Measurements from ENCODE around the gene AFAP1L2.

The AFAP1L2 gene

DNA sequence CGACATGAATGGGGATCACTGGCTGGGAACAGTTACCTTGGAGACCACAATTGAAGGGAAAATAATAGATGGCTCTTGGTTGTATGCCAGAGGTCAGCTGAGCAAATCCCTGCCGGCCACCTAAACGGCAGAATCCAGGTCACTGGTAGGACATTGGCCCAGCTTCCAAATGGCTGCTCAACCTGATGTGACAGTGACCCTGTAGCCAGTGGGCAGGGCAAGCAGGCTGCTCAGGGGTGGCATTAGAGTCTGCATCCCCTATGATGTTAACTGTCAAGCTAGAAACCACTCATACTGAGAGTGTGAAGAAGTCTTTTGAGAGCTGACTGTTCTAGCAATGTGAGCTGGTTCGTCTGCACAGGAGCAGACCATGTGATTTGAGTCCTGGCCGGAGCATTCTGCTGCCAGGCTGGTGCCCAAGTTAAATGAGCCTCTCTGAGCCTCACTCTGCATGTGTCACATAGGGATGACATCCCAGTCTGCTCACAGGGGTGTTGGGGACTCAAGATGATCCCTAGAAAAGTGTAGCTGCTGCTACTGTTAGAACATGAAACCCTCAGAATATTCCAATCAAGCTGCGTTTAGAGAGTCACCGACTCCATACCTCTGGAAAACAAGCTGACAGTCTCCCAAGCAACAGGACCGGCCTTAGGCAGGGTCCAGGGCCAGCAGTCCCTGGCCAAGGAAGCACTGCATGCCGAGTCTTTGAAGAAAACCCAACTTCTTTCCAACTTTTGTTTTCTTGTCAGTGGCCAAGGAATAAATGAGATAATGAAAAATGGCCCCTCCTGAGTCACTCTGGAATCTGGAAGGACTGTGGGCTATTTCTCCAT is 95.6 kb downstream of the AFAP1L2 start:
- Histone ChIP-seq H3K36me3 (ENCODE audit: control insufficient read depth in 2 of 2, insufficient read depth in 2 of 2, low read length in 2 of 2) (peaks cover 17 to 25% of the 10 kb centered on the region in 2 donors), H3K9me3 (ENCODE audit: control insufficient read depth in 2 of 2, low read length in 2 of 2) (no peaks in the 10 kb centered on the region), H3K27ac (ENCODE audit: low read length) (no peak overlapping the region), H3K27me3 (ENCODE audit: control insufficient read depth in 1 of 2, insufficient read depth in 2 of 2, low read length in 2 of 2) (no peaks in the 10 kb centered on the region), H3K4me3 (ENCODE audit: low read length in 2 of 2) (no peak overlapping the region), H3K9ac (ENCODE audit: low read length in 2 of 2) (no peak overlapping the region), H3K4me1 (ENCODE audit: control insufficient read depth, insufficient read depth, low read length) (peaks cover 24% of the 10 kb centered on the region)

DNA sequence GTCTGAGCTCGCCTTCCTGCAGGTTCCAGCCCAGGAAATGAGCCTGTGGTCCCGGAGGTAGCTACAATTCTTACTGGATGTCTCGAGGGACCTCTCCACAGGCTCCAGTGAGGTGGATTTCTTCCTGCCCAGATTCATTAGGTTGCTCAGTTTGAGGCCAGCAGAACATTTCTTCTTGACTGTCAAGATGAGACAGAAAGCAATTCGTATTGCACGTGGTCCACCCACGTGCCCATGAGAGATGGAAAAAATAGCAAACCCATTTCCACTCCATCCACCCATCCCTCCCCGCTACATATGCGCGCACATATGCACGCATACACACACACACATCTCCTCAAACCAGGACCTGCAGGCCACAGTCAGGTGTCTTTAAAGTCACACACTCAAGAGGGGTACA is 96.6 kb downstream of the AFAP1L2 start:
- no peak overlapping the region for H3K4me3 ChIP-seq (ENCODE audit: low read length in 2 of 2)
- H3K4me1 ChIP-seq (ENCODE audit: control insufficient read depth, insufficient read depth, low read length) = peaks cover 26% of the 10 kb centered on the region
- H3K9ac ChIP-seq (ENCODE audit: low read length in 2 of 2) = no peak overlapping the region
- H3K27me3 ChIP-seq (ENCODE audit: control insufficient read depth in 1 of 2, insufficient read depth in 2 of 2, low read length in 2 of 2) = no peaks in the 10 kb centered on the region
- H3K9me3 ChIP-seq (ENCODE audit: control insufficient read depth in 2 of 2, low read length in 2 of 2) = no peaks in the 10 kb centered on the region
- no peak overlapping the region for H3K27ac ChIP-seq (ENCODE audit: low read length)
- H3K36me3 ChIP-seq (ENCODE audit: control insufficient read depth in 2 of 2, insufficient read depth in 2 of 2, low read length in 2 of 2) = peaks cover 13 to 18% of the 10 kb centered on the region in 2 donors

- H3K9ac ChIP-seq (ENCODE audit: low read length in 2 of 2) = no peak overlapping the region
- no peaks in the 10 kb centered on the region for H3K27me3 ChIP-seq (ENCODE audit: control insufficient read depth in 1 of 2, insufficient read depth in 2 of 2, low read length in 2 of 2)
- H3K4me1 ChIP-seq (ENCODE audit: control insufficient read depth, insufficient read depth, low read length) = peaks cover 31% of the 10 kb centered on the region
- H3K9me3 ChIP-seq (ENCODE audit: control insufficient read depth in 2 of 2, low read length in 2 of 2) = no peaks in the 10 kb centered on the region
- H3K27ac ChIP-seq (ENCODE audit: low read length) = no peak overlapping the region
- peaks cover 6 to 9% of the 10 kb centered on the region in 2 donors for H3K36me3 ChIP-seq (ENCODE audit: control insufficient read depth in 2 of 2, insufficient read depth in 2 of 2, low read length in 2 of 2)
- no peak overlapping the region for H3K4me3 ChIP-seq (ENCODE audit: low read length in 2 of 2)
These were observed 98.0 kb downstream of the AFAP1L2 start for GRCh38 chr10:114306116-114306973.

DNA sequence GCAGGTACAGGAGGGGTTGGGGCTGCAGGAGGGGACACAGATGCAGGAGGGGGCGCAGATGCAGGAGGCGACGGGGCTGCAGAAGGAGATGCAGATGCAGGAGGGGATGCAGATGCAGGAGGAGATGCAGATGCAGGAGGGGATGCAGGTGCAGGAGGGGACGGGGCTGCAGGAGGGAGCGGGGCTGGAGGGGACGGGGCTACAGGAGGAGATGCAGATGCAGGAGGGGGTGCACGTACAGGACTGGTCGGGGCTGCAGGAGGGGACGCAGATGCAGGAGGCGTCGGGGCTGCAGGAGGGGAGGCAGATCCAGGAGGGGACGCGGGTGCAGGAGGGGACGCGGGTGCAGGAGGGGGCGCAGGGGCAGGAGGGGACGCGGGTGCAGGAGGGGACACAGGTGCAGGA is 98.8 kb downstream of the AFAP1L2 start:
- Histone ChIP-seq H3K4me1 (ENCODE audit: control insufficient read depth, insufficient read depth, low read length) (peaks cover 31% of the 10 kb centered on the region), H3K9me3 (ENCODE audit: control insufficient read depth in 2 of 2, low read length in 2 of 2) (no peaks in the 10 kb centered on the region), H3K4me3 (ENCODE audit: low read length in 2 of 2) (no peak overlapping the region), H3K27ac (ENCODE audit: low read length) (no peak overlapping the region), H3K36me3 (ENCODE audit: control insufficient read depth in 2 of 2, insufficient read depth in 2 of 2, low read length in 2 of 2) (peaks cover 11 to 13% of the 10 kb centered on the region in 2 donors), H3K27me3 (ENCODE audit: control insufficient read depth in 1 of 2, insufficient read depth in 2 of 2, low read length in 2 of 2) (no peaks in the 10 kb centered on the region), H3K9ac (ENCODE audit: low read length in 2 of 2) (no peak overlapping the region)

DNA sequence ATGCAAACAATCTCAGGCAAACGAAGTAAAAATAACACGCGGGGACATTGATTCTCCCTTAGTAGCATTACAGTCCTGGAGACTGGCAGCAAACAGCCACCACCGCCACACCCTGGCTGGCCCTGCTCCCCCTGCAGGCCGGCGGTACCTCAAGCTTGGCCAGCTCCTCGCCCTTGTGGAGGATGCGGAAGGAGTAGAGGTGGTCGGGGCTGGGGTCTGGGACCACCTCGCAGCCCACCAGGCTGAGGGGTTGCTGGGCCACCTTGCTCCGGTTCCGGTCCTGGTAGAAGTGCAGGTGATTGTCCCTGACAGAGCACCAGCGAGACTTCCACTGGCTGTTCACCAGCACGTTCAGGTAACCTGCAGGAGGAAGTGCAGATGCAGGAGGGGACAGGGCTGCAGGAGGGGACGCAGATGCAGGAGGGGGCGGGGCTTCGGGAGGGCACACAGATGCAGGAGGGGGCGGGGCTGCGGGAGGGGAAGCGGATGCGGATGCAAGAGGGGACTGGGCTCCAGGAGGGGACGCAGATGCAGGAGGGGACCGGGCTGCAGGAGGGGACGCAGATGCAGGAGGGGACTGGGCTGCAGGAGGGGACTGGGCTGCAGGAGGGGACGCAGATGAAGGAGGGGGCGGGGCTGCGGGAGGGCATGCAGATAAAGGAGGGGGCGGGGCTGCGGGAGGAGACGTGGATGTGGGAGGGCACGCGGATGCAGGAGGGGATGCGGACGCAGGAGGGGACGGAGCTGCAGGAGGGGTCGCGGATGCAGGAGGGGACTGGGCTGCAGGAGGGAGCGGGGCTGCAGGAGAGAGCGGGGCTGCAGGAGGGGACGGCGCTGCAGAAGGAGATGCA is 99.5 kb downstream of the AFAP1L2 start:
- H3K36me3 ChIP-seq (ENCODE audit: control insufficient read depth in 2 of 2, insufficient read depth in 2 of 2, low read length in 2 of 2) = peaks cover 15 to 17% of the 10 kb centered on the region in 2 donors
- peak overlapping the region; percentile 67 to 71 for H3K4me3 ChIP-seq (ENCODE audit: low read length in 2 of 2)
- no peaks in the 10 kb centered on the region for H3K27me3 ChIP-seq (ENCODE audit: control insufficient read depth in 1 of 2, insufficient read depth in 2 of 2, low read length in 2 of 2)
- H3K4me1 ChIP-seq (ENCODE audit: control insufficient read depth, insufficient read depth, low read length) = peaks cover 31% of the 10 kb centered on the region
- H3K9ac ChIP-seq (ENCODE audit: low read length in 2 of 2) = no peak overlapping the region
- H3K27ac ChIP-seq (ENCODE audit: low read length) = peak overlapping the region; percentile 19
- H3K9me3 ChIP-seq (ENCODE audit: control insufficient read depth in 2 of 2, low read length in 2 of 2) = no peaks in the 10 kb centered on the region

- H3K9me3 ChIP-seq (ENCODE audit: control insufficient read depth in 2 of 2, low read length in 2 of 2) = no peaks in the 10 kb centered on the region
- H3K4me3 ChIP-seq (ENCODE audit: low read length in 2 of 2) = peak overlapping the region; percentile 67 to 71
- peaks cover 28% of the 10 kb centered on the region for H3K4me1 ChIP-seq (ENCODE audit: control insufficient read depth, insufficient read depth, low read length)
- H3K27me3 ChIP-seq (ENCODE audit: control insufficient read depth in 1 of 2, insufficient read depth in 2 of 2, low read length in 2 of 2) = no peaks in the 10 kb centered on the region
- H3K27ac ChIP-seq (ENCODE audit: low read length) = peak overlapping the region; percentile 19
- peak overlapping the region in 1 of 2 donors; percentile 47 for H3K9ac ChIP-seq (ENCODE audit: low read length in 2 of 2)
- H3K36me3 ChIP-seq (ENCODE audit: control insufficient read depth in 2 of 2, insufficient read depth in 2 of 2, low read length in 2 of 2) = peaks cover 18% of the 10 kb centered on the region in 2 donors
These were observed 100.2 kb downstream of the AFAP1L2 start for GRCh38 chr10:114304017-114304570.

DNA sequence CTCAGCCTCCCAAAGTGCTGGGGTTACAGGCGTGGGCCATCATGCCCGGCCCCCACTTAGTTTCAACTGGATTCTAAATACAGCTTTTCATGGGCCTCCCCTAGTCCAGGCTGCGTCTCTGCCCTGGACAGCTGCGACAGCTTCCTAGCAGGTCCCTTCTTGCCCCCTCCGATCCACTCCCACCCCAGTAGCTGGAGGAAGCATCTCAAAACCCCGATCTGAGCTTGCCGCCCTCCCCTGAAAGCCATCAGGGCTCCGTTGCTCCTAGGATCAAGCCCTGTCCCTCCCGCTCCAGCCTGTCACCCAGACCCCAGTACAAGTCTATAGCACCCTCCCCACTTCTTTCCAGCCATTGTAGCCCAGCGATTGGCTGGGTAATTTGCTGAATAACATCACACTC is 100.7 kb downstream of the AFAP1L2 start:
- Histone ChIP-seq H3K9me3 (ENCODE audit: control insufficient read depth in 2 of 2, low read length in 2 of 2) (no peaks in the 10 kb centered on the region), H3K4me3 (ENCODE audit: low read length in 2 of 2) (no peak overlapping the region), H3K9ac (ENCODE audit: low read length in 2 of 2) (no peak overlapping the region), H3K4me1 (ENCODE audit: control insufficient read depth, insufficient read depth, low read length) (peaks cover 23% of the 10 kb centered on the region), H3K27me3 (ENCODE audit: control insufficient read depth in 1 of 2, insufficient read depth in 2 of 2, low read length in 2 of 2) (no peaks in the 10 kb centered on the region), H3K27ac (ENCODE audit: low read length) (no peak overlapping the region), H3K36me3 (ENCODE audit: control insufficient read depth in 2 of 2, insufficient read depth in 2 of 2, low read length in 2 of 2) (peaks cover 21 to 23% of the 10 kb centered on the region in 2 donors)

GRCh38 chr10:114301951-114302710 is 102.2 kb downstream of the AFAP1L2 start:
- Histone ChIP-seq H3K4me3 (ENCODE audit: low read length in 2 of 2) (no peak overlapping the region), H3K9ac (ENCODE audit: low read length in 2 of 2) (no peak overlapping the region), H3K36me3 (ENCODE audit: control insufficient read depth in 2 of 2, insufficient read depth in 2 of 2, low read length in 2 of 2) (peaks cover 26 to 29% of the 10 kb centered on the region in 2 donors), H3K27me3 (ENCODE audit: control insufficient read depth in 1 of 2, insufficient read depth in 2 of 2, low read length in 2 of 2) (no peaks in the 10 kb centered on the region), H3K27ac (ENCODE audit: low read length) (no peak overlapping the region), H3K4me1 (ENCODE audit: control insufficient read depth, insufficient read depth, low read length) (peaks cover 22% of the 10 kb centered on the region), H3K9me3 (ENCODE audit: control insufficient read depth in 2 of 2, low read length in 2 of 2) (no peaks in the 10 kb centered on the region)

GRCh38 chr10:114301177-114301576 is 103.1 kb downstream of the AFAP1L2 start:
- H3K9me3 ChIP-seq (ENCODE audit: control insufficient read depth in 2 of 2, low read length in 2 of 2) = peaks cover 3 to 6% of the 10 kb centered on the region in 2 donors
- peaks cover 22% of the 10 kb centered on the region for H3K4me1 ChIP-seq (ENCODE audit: control insufficient read depth, insufficient read depth, low read length)
- H3K27ac ChIP-seq (ENCODE audit: low read length) = no peak overlapping the region
- H3K27me3 ChIP-seq (ENCODE audit: control insufficient read depth in 1 of 2, insufficient read depth in 2 of 2, low read length in 2 of 2) = no peaks in the 10 kb centered on the region
- no peak overlapping the region for H3K4me3 ChIP-seq (ENCODE audit: low read length in 2 of 2)
- peaks cover 36 to 38% of the 10 kb centered on the region in 2 donors for H3K36me3 ChIP-seq (ENCODE audit: control insufficient read depth in 2 of 2, insufficient read depth in 2 of 2, low read length in 2 of 2)
- H3K9ac ChIP-seq (ENCODE audit: low read length in 2 of 2) = no peak overlapping the region

Measured in stomach smooth muscle (tissue), 2 donors.